Measurements from ENCODE around the gene ABR.
"Not testable (repeated sequence)": the region's sequence is repeated elsewhere in the genome, so short reads cannot be mapped to it uniquely, and the experiment has no call there.

ABR gene

GRCh38 chr17:1199271-1199743 is 19.5 kb upstream of the ABR start:
- DNase-seq, result not testable (repeated sequence)

- peak; percentile 34 for DNase-seq
Measured at GRCh38 chr17:1197781-1198490, 18.2 kb upstream of the ABR start.

- DNase-seq, result no peak
Measured at GRCh38 chr17:1197379-1197778, 17.6 kb upstream of the ABR start.

GRCh38 chr17:1196946-1197345 is 17.2 kb upstream of the ABR start:
- DNase-seq, result no peak

GRCh38 chr17:1192911-1193699 is 13.3 kb upstream of the ABR start:
- no peak for DNase-seq

- no peak for DNase-seq
Measured at GRCh38 chr17:1190751-1191331, 11.1 kb upstream of the ABR start.

- DNase-seq, result no peak
Measured at GRCh38 chr17:1188812-1189504, 9.2 kb upstream of the ABR start.

- peak; percentile 82 for DNase-seq
Measured at GRCh38 chr17:1186923-1187771, 7.4 kb upstream of the ABR start.

- DNase-seq, result no peak
Measured at GRCh38 chr17:1186214-1186820, 6.5 kb upstream of the ABR start.

- peak; percentile 21 for DNase-seq
Measured at GRCh38 chr17:1183171-1183873, 3.5 kb upstream of the ABR start.

GRCh38 chr17:1182811-1183170 is 3.0 kb upstream of the ABR start:
- no peak for DNase-seq

GRCh38 chr17:1181753-1182137 is 2.0 kb upstream of the ABR start:
- DNase-seq, result no peak

GRCh38 chr17:1180958-1181752 is 1.4 kb upstream of the ABR start:
- no peak for DNase-seq

- peak; percentile 17 for DNase-seq
Measured at GRCh38 chr17:1179112-1179817, 516 bp downstream of the ABR start.

GRCh38 chr17:1177016-1177700 is 2.6 kb downstream of the ABR start:
- no peak for DNase-seq

- no peak for DNase-seq
Measured at GRCh38 chr17:1174263-1174880, 5.4 kb downstream of the ABR start.

GRCh38 chr17:1173432-1174262 is 6.1 kb downstream of the ABR start:
- DNase-seq, result no peak

- DNase-seq, result no peak
Measured at GRCh38 chr17:1171953-1172352, 7.8 kb downstream of the ABR start.

Data from stimulated activated CD4-positive, alpha-beta T cell treated with anti-CD3 and anti-CD28 coated beads, Interleukin-15, amount 100 ng/mL, for 24 hours (primary cell).